TTC549 (cell line): ENCODE results near the gene SPATA31D4.

Experiments
- FAIRE-seq: peaks from 2 replicates; lab custom pipeline; 2012; peaks lifted over from hg19 to GRCh38; lab: Jason Lieb, UNC

SPATA31D4 gene

DNA sequence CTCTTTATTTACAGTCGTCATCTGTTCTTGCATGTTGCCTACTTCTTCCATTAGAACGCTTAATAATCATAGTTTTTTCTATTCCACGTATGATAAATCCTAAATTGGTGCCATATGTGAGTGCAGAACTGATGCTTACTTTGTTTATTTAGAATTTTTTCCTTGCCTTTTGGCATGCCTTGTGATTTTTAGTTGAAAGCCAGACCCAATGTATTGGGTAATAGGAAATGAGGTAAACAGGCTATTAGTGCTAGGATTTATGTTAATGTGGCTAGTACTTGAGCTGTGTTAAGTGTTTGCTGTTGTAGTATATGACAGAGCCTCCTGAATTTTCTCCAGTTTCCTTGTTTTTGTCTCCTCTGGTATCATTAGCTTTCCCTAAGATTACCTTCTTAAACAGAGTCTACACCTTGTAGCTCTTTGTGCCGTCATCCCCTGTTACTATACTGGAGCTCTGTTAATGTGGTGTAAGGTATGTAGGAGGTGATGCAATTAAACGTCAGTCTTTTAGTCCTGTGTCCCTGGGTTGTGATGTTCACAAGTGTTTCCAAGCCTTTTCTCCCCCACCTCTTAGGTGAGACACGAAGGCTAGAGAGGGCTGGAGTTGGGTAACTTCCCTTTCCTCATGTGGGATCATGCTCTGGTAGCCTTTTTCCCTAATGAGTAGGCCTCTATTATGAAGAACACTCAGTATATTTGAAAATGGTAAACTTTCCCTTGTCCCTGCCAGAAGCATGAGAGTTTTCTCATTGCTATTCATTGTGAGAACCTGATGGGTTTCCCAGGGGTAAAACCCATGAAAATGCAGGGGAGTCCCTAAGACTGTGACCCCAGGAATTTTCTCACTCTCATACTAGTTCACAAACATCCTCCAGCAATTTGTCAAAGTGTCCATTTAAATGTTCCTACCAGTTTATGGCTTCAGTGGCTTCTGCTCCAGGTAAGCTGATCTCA is 36.3 kb downstream of the SPATA31D4 start:
- no peak for FAIRE-seq

DNA sequence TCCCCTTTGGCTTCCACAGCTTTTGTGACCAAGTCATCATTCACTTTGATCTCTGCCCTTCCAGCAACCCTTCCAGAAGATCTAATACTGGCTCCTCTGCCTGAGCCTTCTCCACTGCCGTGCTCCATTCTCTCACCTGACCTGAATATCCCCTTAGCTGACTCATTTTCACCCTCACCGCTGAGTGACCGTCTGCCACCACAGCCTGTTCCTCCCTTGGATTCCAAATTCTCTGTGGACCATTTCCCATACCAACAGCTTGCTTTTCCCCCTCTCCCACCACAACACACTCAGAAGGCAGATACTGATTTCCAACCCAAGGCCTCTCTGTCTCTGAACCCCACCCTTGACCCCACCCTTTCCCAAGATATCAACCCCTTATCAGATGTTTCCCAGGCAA is 39.8 kb downstream of the SPATA31D4 start:
- FAIRE-seq, result no peak

DNA sequence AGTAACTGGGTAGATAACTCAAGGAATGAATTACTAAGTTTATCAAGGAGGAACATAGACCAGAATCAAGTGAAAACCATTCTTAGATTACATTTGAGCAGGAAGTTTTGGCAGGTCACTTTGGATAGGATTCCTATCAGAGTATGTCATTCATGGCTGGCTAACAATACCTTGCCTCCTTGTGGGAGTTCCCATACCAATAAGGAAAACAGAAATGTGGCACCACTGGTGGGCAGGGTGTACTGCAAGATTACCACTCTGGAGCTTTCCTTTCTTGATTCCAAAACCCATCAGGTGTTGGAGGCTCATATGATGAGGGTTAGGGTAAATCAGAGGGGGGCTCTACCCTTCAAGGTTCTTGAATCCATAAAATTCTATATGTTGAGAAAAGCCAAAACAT is 41.7 kb downstream of the SPATA31D4 start:
- FAIRE-seq, result no peak

DNA sequence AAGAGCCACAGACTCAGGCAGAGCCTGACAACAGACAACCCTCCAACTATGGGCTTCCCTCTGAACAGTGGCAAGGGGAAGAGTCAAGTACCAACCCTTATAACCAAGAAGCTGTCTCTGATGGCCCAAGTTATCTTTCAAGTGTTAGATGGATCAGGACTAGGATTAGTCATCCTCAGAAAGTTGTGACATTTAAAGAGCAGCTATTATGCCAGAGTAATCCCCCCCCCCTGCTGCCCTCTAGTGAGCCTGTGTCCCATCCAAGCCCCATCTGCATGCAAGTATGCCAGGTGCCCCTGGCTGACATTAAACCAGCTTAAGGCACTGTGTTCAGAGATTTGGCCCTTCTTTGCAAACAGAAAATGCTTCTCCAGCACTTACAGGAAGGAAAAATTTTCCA is 43.5 kb downstream of the SPATA31D4 start:
- FAIRE-seq, result no peak

DNA sequence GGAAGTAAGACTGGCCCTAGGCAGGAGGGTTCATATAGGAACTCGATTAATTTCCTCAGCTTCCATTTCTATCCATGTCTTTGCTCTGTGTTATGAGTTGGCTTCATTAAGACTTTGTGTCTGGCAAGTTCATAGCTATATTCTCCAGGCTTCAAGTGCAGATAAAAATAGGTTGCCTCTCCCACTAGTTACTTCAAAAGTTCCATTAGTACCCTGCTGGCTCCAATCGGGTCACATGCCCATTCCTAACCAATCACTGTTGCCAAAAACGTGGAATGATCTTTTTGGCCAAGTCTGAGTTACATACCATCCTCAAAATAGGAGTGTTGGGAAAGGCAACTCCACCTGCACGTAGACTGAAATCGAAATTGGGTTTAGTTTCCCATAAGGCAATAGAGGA is 46.5 kb downstream of the SPATA31D4 start:
- no peak for FAIRE-seq

DNA sequence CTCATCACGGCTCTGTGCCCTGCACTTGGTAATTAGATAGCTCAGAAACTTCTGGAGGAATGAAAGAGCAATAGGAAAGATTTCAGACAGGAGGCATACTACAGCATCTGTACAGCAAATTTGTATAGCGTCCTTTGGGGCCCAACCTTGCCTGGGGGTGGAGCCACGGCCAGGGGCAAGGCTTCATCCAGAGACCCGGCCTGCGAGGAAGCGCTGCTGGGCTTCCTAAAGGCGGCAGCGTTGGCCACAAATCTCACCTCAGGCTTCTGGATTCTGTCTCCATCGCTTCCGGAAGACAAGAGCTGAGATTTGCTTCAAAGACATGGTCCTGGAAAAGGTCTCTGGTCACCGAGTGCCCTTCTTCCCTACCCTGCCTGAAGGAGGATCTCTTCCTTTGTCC is 48.1 kb downstream of the SPATA31D4 start:
- FAIRE-seq, result no peak

DNA sequence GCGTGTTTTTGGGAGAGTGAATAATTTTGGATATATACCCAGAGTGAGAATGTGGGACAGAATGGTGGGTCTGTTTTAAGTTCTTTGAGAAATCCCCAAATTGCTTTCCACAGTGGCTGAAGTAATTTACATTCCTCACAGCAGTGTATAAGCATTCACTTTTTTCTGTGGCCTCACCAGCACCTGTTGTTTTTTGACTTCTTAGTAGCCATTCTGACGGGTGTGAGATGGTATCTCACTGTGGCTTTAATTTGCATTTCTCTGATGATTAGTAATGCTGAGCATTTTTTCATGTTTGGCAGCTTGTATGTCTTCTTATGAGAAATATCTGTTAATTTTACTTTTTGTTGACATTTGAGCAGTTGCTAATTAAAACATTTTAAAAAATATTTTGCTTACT is 51.0 kb downstream of the SPATA31D4 start:
- no peak for FAIRE-seq

DNA sequence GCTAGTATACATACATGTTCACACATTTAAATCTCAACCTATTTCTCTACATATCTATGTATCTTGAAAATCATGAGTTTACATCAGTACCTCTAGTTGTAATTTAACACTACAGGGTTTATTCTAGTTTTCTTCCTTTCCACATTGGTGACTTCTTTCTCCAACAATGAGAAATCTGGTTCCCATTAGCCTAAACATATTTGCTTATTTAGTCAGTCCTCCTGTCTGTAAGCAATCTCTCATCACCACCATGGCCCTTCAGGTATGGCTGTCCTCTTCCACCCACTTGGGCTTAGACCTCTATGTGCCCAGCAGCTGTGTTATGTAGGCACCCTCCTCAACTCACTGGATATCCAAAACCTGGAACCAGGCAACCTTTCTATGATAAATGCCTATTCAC is 52.3 kb downstream of the SPATA31D4 start:
- FAIRE-seq, result no peak

DNA sequence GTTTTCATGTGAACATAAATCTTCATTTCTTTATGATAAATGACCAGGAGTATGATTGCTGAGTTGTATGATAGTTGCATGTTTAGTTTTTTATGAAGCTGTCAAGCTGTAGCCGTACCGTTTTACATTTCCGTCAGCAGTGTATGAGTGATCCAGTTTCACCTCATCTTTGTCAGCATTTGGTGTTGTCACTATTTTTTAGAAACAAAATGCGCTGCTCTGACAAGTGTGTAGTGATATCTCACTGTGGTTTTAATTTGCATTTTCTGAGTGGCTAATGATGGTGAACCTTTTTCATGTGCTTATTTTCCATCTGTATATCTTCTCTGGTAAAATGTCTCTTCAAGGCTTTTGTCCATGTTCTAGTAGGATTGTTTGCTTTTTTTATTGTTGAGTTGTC is 53.7 kb downstream of the SPATA31D4 start:
- no peak for FAIRE-seq
